Esophagus (tissue), 2 donors: ENCODE measurements around the gene LRFN4. TPM values are rescaled to one million over a fixed set of nuclear protein-coding genes. Genes with fewer than 3 reads are reported as not detected.

Experiments used
- H3K27ac ChIP-seq, 2 donors: one replicate each; pipeline ENCODE4 v1.5.1; 2013; ENCODE audit warnings: low read depth in 2 of 2, mild to moderate bottlenecking in 2 of 2, inconsistent platforms in 1 of 2, low read length in 1 of 2, moderate library complexity in 1 of 2
- H3K27me3 ChIP-seq, 2 donors: one replicate each; pipeline ENCODE4 v1.6.1; 2013; ENCODE audit warnings: low read length in 2 of 2, control low read depth in 1 of 2, mild to moderate bottlenecking in 1 of 2; ENCODE audit not compliant: insufficient read depth in 2 of 2, control insufficient read depth in 1 of 2
- H3K36me3 ChIP-seq, 2 donors: one replicate each; pipeline ENCODE4 v1.6.1; 2013; ENCODE audit warnings: low read length in 1 of 2; ENCODE audit not compliant: control insufficient read depth in 2 of 2, insufficient read depth in 2 of 2
- H3K4me1 ChIP-seq, 2 donors: one replicate each; pipeline ENCODE4 v1.6.1; 2013; ENCODE audit warnings: low read length in 1 of 2; ENCODE audit not compliant: control insufficient read depth in 2 of 2, insufficient read depth in 2 of 2
- H3K4me3 ChIP-seq, 2 donors: one replicate each; pipeline ENCODE4 v1.5.1; 2013; ENCODE audit warnings: low read length in 2 of 2, mild to moderate bottlenecking in 2 of 2, low read depth in 1 of 2, moderate library complexity in 1 of 2
- H3K9me3 ChIP-seq, 2 donors: one replicate each; pipeline ENCODE4 v1.6.1; 2013; ENCODE audit warnings: mild to moderate bottlenecking in 2 of 2, low read depth in 1 of 2, low read length in 1 of 2, moderate library complexity in 1 of 2; ENCODE audit not compliant: control insufficient read depth in 2 of 2, insufficient read depth in 1 of 2
- WGBS, 2 donors: extraction: QIAGEN DNeasy Blood & Tissue Kit; methylation state at CpG; one replicate each; pipeline ENCODE4 v1.1.7; 2013; 5-methylcytosine and 5-hydroxymethylcytosine counted together
- polyA plus RNA-seq, 2 donors: library from polyadenylated mRNA; stranded (reverse); fragments of 200-250 nt; gene quantifications; one replicate each; pipeline ENCODE4 v1.2.3, GENCODE V29; 2013
- donor health status: healthy with polysubstance abuse.
- donor health status: Bipolar disorder and iron deficiency.

The LRFN4 gene
- 1 to 10 TPM; 5.4 to 9.3 TPM for polyA plus RNA-seq

DNA sequence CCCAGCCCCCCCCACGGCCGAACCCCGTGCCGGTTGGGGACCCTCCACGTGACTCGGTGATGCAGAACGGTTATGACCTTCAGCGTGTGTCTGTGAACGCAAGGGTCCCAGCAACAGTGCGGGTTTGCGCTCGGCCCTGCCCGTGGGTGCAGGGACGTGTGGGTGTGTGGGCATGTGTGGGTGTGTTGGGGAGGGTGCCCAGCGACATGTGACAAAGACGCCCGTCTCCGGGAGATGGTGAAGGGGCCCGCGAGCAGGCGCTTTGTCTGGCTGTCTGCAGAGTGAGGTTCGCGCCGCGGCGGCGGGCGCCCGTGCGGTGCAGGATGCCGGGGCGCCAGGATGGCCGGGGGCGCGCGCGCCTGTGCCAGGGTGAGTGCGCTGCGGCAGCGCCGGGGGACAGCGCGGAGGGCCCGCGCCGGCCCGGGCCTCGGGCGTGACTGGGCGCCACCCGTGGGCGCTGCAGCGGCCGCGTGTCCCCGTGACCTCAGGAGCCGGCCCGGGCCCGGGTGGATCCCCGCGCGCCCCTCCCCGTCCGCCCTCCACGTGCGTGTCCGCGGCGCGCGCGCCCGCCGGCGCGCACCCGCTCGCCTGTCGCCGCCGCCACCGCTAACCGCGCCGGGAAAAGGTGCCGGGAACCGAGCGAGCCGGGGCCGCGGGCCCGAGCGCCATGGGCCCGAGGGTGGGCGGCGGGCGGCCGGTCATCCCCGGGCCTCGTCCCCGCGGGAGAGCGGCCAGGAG lies at the start of gene LRFN4:
LRFN4 (plus strand) TSS at position 569 of the 738 bp plus-strand sequence. CDS start 681 bp downstream, outside the sequence.
- H3K4me3 ChIP-seq, result peak within 1 kb of the TSS; percentile 54 to 57
- 0% methylated on average over 65 to 103 of the region's 103 CpGs for WGBS, 2 donors
- H3K9me3 ChIP-seq, result no peaks in the 10 kb centered on the region
- H3K27ac ChIP-seq, result peak within 1 kb of the TSS; percentile 81 to 93
- no peaks in the 10 kb centered on the region for H3K27me3 ChIP-seq
- H3K36me3 ChIP-seq, result peaks cover 0 to 6% of the 10 kb centered on the region in 2 donors
- H3K4me1 ChIP-seq, result peaks cover 0 to 15% of the 10 kb centered on the region in 2 donors

DNA sequence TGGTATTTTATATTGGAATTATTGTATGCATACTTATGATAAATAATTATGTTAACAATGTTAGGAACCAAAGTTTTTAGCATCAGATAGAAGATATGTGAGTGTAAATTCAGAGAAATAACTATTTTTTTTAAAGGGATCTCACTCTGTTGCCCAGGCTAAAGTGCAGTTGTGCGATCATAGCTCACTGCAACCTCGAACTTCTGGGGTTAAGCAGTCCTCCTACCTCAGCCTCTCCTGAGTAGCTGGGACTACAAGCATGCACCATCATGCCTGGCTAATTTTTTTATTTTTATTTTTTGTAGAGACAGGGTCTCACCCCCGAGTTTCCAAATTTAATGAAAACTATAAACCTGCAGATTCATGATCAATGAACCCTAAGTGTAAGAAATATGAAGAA lies 47.3 kb upstream of the LRFN4 start:
- no peaks in the 10 kb centered on the region for H3K4me1 ChIP-seq
- H3K27me3 ChIP-seq, result no peaks in the 10 kb centered on the region
- 95% methylated on average over 3 of the region's 3 CpGs for WGBS, 2 donors
- no peak overlapping the region for H3K27ac ChIP-seq
- H3K4me3 ChIP-seq, result no peak overlapping the region
- no peaks in the 10 kb centered on the region for H3K9me3 ChIP-seq
- H3K36me3 ChIP-seq, result peaks cover 0 to 3% of the 10 kb centered on the region in 2 donors

DNA sequence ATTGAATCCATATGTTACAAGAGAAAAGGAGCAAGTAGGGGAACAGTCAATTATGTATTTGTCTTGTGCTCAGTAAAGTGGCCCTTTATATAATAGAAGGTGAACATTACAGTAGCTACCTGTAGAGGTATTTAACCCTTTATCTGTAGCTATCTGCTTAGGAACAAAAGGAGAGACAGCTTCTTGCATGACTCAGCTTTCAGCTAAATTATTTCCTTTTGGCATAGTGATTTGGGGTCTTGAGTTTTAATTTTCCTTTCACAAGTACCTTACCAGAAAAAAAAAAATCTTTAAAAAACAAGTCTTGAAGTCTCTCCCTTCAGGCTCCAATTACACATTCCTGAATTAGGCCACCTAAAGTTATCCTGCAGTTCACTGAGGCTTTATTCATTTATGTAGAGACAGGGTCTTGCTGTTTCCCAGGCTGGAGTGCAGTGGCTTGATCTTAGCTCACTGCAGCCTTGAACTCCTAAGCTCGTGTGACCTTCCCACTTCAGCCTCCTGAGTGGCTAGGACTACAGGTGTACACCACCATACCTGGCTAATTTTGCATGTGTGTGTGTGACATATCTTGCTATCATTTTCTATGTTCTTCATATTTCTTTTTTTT lies 46.2 kb upstream of the LRFN4 start:
- Histone ChIP-seq H3K9me3 (no peaks in the 10 kb centered on the region), H3K27ac (no peak overlapping the region), H3K27me3 (no peaks in the 10 kb centered on the region), H3K4me1 (no peaks in the 10 kb centered on the region), H3K36me3 (no peaks in the 10 kb centered on the region), H3K4me3 (no peak overlapping the region)
- 94 to 100% methylated on average over 1 of the region's 1 CpG for WGBS, 2 donors

DNA sequence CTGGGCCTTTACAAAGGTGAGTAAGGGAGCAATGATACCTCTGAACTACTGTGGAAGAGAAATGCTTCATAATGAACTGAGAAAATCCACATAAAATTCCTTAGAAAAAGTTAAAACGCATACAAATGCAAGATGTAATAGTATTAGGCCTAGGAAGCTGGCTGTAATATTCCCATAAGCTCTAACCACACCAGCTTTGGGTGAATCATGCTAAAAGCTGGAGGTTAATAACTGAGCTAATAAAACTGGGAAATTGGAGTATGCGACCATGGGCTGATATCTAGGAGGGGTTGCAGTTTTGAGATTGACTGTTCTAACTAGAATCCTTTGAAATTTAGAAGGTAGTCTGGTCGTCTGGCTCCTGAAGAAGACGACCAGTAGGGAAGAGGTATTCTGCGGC lies 42.2 kb upstream of the LRFN4 start:
- Histone ChIP-seq H3K4me1 (no peaks in the 10 kb centered on the region), H3K36me3 (peaks cover 3 to 4% of the 10 kb centered on the region in 2 donors), H3K9me3 (no peaks in the 10 kb centered on the region), H3K27me3 (no peaks in the 10 kb centered on the region), H3K4me3 (no peak overlapping the region), H3K27ac (no peak overlapping the region)
- 92 to 93% methylated on average over 5 of the region's 5 CpGs for WGBS, 2 donors

DNA sequence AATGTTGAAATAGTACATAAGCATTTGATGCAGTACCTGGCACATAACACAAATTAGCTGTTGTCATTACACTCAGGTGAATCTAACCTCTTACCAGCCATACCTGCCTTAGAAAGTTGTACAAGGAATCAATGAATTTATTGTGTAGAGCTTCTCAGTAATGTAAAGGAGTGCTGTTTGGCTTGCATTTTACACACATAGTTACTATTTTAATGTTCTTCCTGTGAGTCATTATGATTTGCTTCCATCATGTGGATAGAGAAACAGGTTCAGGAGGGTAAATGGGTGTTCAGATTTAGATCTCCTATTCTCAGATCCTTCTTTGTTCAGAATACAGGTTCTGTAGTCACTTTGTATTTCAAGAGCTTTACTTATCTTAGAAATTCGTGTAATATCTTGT lies 41.2 kb upstream of the LRFN4 start:
- Histone ChIP-seq H3K4me1 (no peaks in the 10 kb centered on the region), H3K4me3 (no peak overlapping the region), H3K36me3 (peaks cover 3 to 4% of the 10 kb centered on the region in 2 donors), H3K27ac (no peak overlapping the region), H3K27me3 (no peaks in the 10 kb centered on the region), H3K9me3 (no peaks in the 10 kb centered on the region)
- 39 to 57% methylated on average over 1 of the region's 1 CpG for WGBS, 2 donors

DNA sequence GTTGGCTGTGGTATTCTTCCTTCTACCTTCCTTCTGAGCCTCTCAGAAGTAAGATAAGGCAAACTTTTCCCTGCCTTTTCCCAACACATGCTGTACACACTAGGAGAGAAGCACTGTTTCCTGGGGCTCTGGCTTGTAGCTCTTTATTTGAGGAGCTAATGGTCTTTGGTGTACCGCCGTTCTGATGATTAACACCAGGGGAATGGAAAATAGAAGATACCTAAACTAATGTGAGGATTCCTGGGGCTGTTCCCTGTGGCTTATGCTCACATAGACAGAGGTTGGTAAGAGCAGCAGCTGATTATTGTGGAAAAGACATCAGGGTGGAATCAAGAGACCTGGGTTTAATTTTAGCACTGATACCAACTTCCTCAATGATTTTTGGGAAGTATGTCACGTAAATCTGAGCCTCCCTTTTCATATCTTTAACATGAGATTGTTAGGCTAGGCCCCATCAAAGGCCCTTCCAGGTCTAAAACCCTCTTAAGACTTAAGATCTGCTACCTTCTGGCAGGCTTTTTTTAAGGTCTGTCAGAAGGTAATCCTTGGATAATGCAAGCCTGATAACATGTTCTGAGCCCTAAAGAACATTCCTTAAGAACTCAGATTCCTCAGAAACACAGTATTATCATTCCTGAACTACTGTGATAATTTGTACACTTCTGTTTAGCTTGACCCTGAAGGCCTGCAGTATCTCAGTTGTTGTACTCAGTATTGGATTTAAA lies 38.5 kb upstream of the LRFN4 start:
- WGBS, 2 donors, result 88 to 90% methylated on average over 3 of the region's 3 CpGs
- no peak overlapping the region for H3K4me3 ChIP-seq

DNA sequence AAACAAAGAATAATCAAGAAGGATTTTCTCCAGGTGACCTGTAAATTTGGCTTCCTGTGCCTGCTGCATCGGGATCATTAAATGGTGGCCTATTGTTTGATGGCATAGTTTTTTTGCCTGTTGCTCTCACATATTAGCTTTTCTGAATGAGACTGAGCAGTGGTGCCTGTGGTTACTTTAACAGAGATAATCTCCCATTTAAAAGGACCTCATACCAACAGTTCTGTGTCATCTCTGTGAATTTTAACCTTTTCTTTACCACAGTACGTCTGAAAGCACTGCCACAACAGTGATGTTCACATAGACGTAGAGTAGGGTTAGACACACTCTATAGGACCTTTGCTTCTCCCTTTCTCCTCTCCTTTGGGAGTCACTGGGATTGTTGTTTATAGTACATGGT lies 36.5 kb upstream of the LRFN4 start:
- H3K4me3 ChIP-seq, result no peak overlapping the region
- H3K9me3 ChIP-seq, result no peaks in the 10 kb centered on the region
- 79 to 84% methylated on average over 3 of the region's 3 CpGs for WGBS, 2 donors
- H3K27ac ChIP-seq, result no peak overlapping the region
- H3K4me1 ChIP-seq, result no peaks in the 10 kb centered on the region
- no peaks in the 10 kb centered on the region for H3K27me3 ChIP-seq
- peaks cover 3 to 12% of the 10 kb centered on the region in 2 donors for H3K36me3 ChIP-seq

More for the DNA sequence above, 38.5 kb upstream of the LRFN4 start:
- Histone ChIP-seq H3K27me3 (no peaks in the 10 kb centered on the region), H3K27ac (no peak overlapping the region), H3K4me1 (no peaks in the 10 kb centered on the region), H3K36me3 (peaks cover 3 to 12% of the 10 kb centered on the region in 2 donors), H3K9me3 (no peaks in the 10 kb centered on the region)

DNA sequence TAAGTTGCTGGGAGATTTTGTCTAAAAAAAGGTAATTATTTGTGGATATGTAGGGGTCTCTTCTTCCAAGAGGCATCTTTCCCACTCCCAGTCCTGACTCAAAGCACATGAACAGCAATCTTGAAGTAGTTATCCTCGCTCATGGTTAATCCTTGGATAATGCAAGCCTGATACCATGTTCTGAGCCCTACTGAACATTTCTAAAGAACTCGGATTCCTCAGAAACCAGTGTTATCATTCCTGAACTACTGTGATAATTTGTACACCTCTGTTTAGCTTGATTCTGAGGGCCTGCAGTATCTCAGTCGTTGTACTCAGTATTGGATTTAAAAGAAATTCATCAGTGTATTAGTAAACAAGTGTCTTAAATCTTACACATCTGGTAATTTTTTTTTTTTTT lies 36.0 kb upstream of the LRFN4 start:
- peaks cover 3 to 12% of the 10 kb centered on the region in 2 donors for H3K36me3 ChIP-seq
- H3K9me3 ChIP-seq, result no peaks in the 10 kb centered on the region
- H3K4me1 ChIP-seq, result no peaks in the 10 kb centered on the region
- no peak overlapping the region for H3K27ac ChIP-seq
- no peak overlapping the region for H3K4me3 ChIP-seq
- no peaks in the 10 kb centered on the region for H3K27me3 ChIP-seq
- WGBS, 2 donors, result 83 to 84% methylated on average over 3 of the region's 3 CpGs

DNA sequence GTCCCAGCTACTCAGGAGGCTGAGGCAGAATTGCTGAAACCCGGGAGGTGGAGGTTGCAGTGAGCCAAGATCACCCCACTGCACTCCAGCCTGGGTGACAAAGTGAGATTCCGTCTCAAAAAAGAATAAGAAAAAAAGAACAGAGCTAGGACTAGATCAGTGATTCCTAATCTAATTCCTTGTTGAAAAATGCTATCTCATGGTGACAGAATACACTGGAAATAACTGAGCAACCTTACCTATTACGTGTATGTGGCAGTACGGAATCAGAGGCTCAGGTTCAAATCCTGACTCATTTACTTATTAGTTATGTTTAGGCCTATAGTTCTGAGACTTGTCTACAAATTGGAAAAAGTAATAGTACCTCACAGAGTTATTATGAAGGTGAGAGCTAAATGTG lies 33.2 kb upstream of the LRFN4 start:
- Histone ChIP-seq H3K4me3 (no peak overlapping the region), H3K4me1 (no peaks in the 10 kb centered on the region), H3K9me3 (no peaks in the 10 kb centered on the region), H3K27me3 (no peaks in the 10 kb centered on the region), H3K27ac (no peak overlapping the region), H3K36me3 (peaks cover 0 to 11% of the 10 kb centered on the region in 2 donors)
- WGBS, 2 donors, result 95 to 97% methylated on average over 4 of the region's 4 CpGs
